Measurements from ENCODE around the gene MRPL52. TPM values are rescaled to one million over a fixed set of nuclear protein-coding genes. Genes with fewer than 3 reads are reported as not detected.
A peak's percentile ranks its signal among the peaks of the same experiment; 100 is the strongest.
"Not testable (repeated sequence)": the region's sequence is repeated elsewhere in the genome, so short reads cannot be mapped to it uniquely, and the experiment has no call there.

Gene MRPL52
- total and polyA plus RNA-seq, 9 donors: 54.3 to 85.8 (median 67.1) TPM

DNA sequence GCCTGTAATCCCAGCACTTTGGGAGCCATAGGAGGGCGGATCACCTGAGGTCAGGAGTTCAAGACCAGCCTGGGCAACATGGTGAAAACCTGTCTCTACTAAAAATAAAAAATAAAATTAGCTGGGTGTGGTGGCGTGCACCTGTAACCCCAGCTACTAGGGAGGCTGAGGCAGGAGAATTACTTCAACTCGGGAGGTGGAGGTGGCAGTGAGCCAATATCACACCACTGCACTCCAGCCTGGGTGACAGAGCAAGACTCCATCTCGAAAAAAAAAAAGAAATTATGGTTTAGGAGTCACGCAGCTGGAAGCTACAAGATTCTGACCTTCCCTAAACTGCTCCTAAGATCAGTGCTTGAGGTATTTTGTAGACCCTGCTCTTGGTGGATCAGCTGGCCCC lies 36.1 kb upstream of the MRPL52 start:
- H3K36me3 ChIP-seq (ENCODE audit: control insufficient read depth, insufficient read depth, low read length); H3K9me3 ChIP-seq (replicated peaks; ENCODE audit: control insufficient read depth, low read depth, low read length); H3K27ac ChIP-seq (ENCODE audit: low read length); H3K4me3 ChIP-seq (ENCODE audit: low read length); H3K27me3 ChIP-seq (ENCODE audit: control insufficient read depth, insufficient read depth, low read length); DNase-seq; H3K4me1 ChIP-seq (ENCODE audit: control insufficient read depth, insufficient read depth, low read length): not testable (repeated sequence)
- no CpG with 5 or more reads among the region's 5 CpGs for WGBS (ENCODE audit: insufficient coverage)

DNA sequence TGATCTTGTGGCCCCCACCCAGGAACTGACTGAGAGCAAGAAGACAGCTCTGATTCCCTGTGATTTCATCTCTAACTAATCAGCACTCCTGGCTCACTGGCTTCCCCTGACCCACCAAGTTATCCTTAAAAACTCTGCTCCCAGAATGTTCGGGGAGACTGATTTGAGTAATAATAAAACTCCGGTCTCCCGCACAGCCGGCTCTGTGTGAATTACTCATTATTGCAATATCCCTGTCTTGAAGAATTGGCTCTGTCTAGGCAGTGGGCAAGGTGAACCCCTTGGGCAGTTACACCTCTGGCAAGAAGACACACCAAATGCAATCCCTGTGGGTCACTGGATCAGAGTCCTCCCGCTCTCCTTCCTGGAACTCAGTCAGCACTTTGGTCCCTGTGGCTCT lies 35.7 kb upstream of the MRPL52 start:
- Histone ChIP-seq H3K27ac (ENCODE audit: low read length) (no peak overlapping the region), H3K27me3 (ENCODE audit: control insufficient read depth, insufficient read depth, low read length) (peaks cover 2% of the 10 kb centered on the region), H3K4me1 (ENCODE audit: control insufficient read depth, insufficient read depth, low read length) (peaks cover 3% of the 10 kb centered on the region), H3K4me3 (ENCODE audit: low read length) (no peak overlapping the region), H3K9me3 (replicated peaks; ENCODE audit: control insufficient read depth, low read depth, low read length) (no peaks in the 10 kb centered on the region), H3K36me3 (ENCODE audit: control insufficient read depth, insufficient read depth, low read length) (no peaks in the 10 kb centered on the region)
- DNase-seq: no peak
- WGBS (ENCODE audit: insufficient coverage): 57% methylated on average over 1 of the region's 5 CpGs

DNA sequence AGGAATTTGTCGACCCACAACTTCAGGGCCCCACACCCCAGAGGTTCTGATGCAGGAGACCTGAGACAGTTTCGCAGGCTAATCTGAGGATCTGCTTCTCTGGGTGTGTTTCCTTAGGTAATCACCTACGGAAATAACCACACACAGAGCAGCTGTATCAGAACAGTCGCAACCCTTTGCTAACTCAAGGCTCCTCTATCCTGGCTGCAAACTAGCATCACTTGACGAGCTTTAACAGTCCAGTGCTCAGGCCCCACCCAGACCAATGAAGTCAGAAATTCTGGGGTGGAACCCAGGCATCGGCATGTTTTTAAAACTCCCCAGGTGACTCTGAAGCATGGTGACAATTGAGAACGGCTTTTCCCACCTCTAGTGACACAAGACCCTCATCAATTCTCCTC lies 35.1 kb upstream of the MRPL52 start:
- Histone ChIP-seq H3K27me3 (ENCODE audit: control insufficient read depth, insufficient read depth, low read length) (peaks cover 2% of the 10 kb centered on the region), H3K27ac (ENCODE audit: low read length) (no peak overlapping the region), H3K9me3 (replicated peaks; ENCODE audit: control insufficient read depth, low read depth, low read length) (no peaks in the 10 kb centered on the region), H3K36me3 (ENCODE audit: control insufficient read depth, insufficient read depth, low read length) (no peaks in the 10 kb centered on the region), H3K4me3 (ENCODE audit: low read length) (no peak overlapping the region), H3K4me1 (ENCODE audit: control insufficient read depth, insufficient read depth, low read length) (peaks cover 3% of the 10 kb centered on the region)
- no peak for DNase-seq
- WGBS (ENCODE audit: insufficient coverage): 75% methylated on average over 6 of the region's 7 CpGs

DNA sequence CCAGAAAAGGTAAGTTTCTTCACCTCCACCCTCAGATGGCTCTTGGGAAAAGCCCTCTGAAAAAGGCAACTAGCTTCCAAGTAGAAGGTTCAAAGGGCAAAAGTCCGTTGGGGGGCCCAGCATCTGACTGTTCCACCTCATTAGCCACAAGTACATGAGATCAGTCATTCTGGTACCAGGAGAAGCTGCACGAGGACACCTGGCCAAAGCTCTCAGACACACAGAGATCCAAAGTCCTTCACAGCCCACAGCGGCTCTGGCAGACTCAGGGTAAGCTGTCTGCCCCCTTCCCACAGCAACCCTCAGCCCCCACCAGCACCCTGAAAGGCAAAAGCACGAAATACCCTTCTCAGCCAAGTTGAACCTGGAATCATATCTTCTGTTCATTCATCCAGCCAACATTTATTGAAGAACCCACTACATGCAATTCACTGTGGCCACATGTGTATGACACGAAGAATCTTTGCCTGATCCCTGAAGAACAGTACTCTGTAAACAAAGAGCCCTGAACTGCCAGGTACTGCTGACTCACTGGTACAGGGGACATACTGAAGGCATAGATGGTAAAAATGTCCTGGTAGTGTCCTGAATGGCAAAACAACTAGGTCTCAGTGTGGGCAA lies 33.5 kb upstream of the MRPL52 start:
- peaks cover 2% of the 10 kb centered on the region for H3K27me3 ChIP-seq (ENCODE audit: control insufficient read depth, insufficient read depth, low read length)
- no peak overlapping the region for H3K27ac ChIP-seq (ENCODE audit: low read length)
- no peaks in the 10 kb centered on the region for H3K9me3 ChIP-seq (replicated peaks; ENCODE audit: control insufficient read depth, low read depth, low read length)
- no peak for DNase-seq
- H3K4me3 ChIP-seq (ENCODE audit: low read length): no peak overlapping the region
- H3K36me3 ChIP-seq (ENCODE audit: control insufficient read depth, insufficient read depth, low read length): no peaks in the 10 kb centered on the region
- WGBS (ENCODE audit: insufficient coverage): 35% methylated on average over 2 of the region's 5 CpGs
- H3K4me1 ChIP-seq (ENCODE audit: control insufficient read depth, insufficient read depth, low read length): peaks cover 3% of the 10 kb centered on the region

DNA sequence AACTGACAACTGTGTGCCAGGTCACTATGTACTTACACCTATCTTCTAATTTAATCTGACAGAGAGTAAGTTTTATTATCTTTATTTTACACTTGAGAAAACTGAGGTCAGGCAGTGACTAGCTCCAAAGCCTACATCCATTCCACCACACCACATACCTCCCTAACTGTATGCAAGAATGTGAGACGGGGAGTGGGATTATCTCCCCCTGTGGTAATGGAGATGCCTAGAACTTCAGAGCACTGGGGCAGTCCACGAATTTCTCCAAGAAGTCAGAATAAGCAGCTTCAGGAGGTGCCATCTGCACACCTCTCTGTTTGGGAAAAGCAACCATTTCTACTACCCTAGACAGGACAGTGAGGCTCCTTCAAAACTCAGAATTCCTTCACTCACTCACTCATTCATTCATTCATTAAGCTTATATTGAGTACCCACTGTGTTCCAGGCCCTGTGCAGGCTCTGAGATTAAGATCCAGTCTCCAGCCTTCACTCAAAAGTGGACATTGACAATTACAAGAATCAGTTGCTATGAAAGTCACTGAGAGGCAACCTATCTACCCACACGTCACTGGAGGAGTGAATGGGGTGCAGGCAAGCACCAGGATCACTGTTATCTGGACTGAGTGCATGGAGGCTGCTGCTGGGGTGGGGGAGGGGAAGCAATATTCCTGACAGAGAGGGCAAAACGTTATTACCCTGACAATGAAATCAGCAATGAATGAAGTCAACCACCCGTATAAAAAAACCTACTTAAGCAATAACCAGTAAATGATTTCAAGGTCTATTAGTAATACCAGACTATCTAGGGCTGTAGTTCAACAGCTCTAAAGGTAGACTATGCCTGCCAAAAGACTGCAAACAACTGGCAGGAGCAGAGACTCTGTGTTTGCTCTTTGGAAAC lies 32.4 kb upstream of the MRPL52 start:
- H3K9me3 ChIP-seq (replicated peaks; ENCODE audit: control insufficient read depth, low read depth, low read length): no peaks in the 10 kb centered on the region
- WGBS (ENCODE audit: insufficient coverage): 80% methylated on average over 1 of the region's 5 CpGs
- H3K27me3 ChIP-seq (ENCODE audit: control insufficient read depth, insufficient read depth, low read length): peaks cover 2% of the 10 kb centered on the region
- no peak overlapping the region for H3K4me3 ChIP-seq (ENCODE audit: low read length)
- H3K27ac ChIP-seq (ENCODE audit: low read length): no peak overlapping the region
- no peaks in the 10 kb centered on the region for H3K36me3 ChIP-seq (ENCODE audit: control insufficient read depth, insufficient read depth, low read length)
- DNase-seq: no peak
- no peaks in the 10 kb centered on the region for H3K4me1 ChIP-seq (ENCODE audit: control insufficient read depth, insufficient read depth, low read length)

DNA sequence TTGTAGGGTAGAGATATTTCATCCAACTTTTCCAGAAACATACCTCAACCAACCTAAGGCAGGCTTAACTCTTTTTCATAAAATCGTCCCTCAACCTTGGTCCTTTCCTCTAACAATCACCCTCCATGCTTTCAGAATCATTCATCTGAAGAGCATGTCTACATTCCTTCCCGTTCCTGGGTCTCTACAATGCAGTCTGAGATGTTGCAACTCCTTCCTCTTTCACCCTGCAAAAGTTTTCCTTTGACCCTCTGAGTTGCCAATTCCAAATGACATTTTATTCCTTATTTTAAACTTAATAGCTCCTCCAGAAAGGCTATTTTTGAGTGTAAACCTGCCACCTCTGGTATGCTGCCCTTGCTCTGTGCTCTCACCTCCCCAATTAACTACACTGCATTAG lies 31.2 kb upstream of the MRPL52 start:
- 69% methylated on average over 2 of the region's 2 CpGs for WGBS (ENCODE audit: insufficient coverage)
- Histone ChIP-seq H3K36me3 (ENCODE audit: control insufficient read depth, insufficient read depth, low read length) (no peaks in the 10 kb centered on the region), H3K27me3 (ENCODE audit: control insufficient read depth, insufficient read depth, low read length) (peaks cover 2% of the 10 kb centered on the region), H3K27ac (ENCODE audit: low read length) (no peak overlapping the region), H3K4me3 (ENCODE audit: low read length) (no peak overlapping the region), H3K4me1 (ENCODE audit: control insufficient read depth, insufficient read depth, low read length) (no peaks in the 10 kb centered on the region), H3K9me3 (replicated peaks; ENCODE audit: control insufficient read depth, low read depth, low read length) (no peaks in the 10 kb centered on the region)
- DNase-seq: peak; percentile 36

DNA sequence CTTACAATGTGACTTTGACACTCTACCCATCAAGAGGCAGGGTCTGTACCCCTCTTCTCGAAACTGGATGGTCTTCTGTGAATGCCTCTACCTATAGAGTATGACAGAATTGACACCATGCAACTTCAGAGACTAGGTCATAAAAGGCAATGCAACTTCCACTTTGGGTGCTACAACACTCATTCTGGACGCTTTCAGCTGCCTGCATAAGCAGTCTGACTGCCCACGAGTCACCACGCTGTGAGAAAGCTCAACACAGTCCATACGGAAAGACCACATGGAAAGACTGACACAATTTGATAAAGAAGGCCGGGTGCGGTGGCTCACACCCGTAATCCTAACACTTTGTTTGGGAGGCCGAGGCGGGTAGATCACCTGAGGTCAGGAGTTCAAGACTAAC lies 29.3 kb upstream of the MRPL52 start:
- H3K36me3 ChIP-seq (ENCODE audit: control insufficient read depth, insufficient read depth, low read length): no peaks in the 10 kb centered on the region
- H3K27me3 ChIP-seq (ENCODE audit: control insufficient read depth, insufficient read depth, low read length): peaks cover 2% of the 10 kb centered on the region
- H3K4me1 ChIP-seq (ENCODE audit: control insufficient read depth, insufficient read depth, low read length): no peaks in the 10 kb centered on the region

DNA sequence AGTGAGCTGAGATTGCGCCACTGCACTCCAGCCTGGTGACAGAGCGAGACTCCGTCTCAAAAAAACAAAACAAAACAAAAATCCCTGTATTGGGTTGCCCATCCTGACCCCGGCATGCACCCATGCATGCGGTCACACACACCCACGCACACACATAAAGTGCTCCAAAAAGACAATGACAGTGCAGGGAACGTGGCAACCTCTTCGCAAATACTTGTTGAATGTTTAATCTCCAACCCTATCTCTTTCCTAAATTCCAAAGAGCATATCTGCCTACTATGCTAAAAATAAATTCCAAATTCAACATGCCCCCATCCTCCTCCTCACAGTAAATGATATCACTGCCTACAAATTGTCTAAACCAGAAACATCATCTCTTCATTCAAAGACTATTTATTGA lies 28.0 kb upstream of the MRPL52 start:
- no peaks in the 10 kb centered on the region for H3K9me3 ChIP-seq (replicated peaks; ENCODE audit: control insufficient read depth, low read depth, low read length)
- H3K36me3 ChIP-seq (ENCODE audit: control insufficient read depth, insufficient read depth, low read length): no peaks in the 10 kb centered on the region
- no peak overlapping the region for H3K4me3 ChIP-seq (ENCODE audit: low read length)
- 77% methylated on average over 6 of the region's 8 CpGs for WGBS (ENCODE audit: insufficient coverage)
- DNase-seq: no peak
- no peaks in the 10 kb centered on the region for H3K4me1 ChIP-seq (ENCODE audit: control insufficient read depth, insufficient read depth, low read length)
- no peaks in the 10 kb centered on the region for H3K27me3 ChIP-seq (ENCODE audit: control insufficient read depth, insufficient read depth, low read length)
- no peak overlapping the region for H3K27ac ChIP-seq (ENCODE audit: low read length)

More for the DNA sequence above, 29.3 kb upstream of the MRPL52 start:
- H3K9me3 ChIP-seq (replicated peaks; ENCODE audit: control insufficient read depth, low read depth, low read length): no peaks in the 10 kb centered on the region
- DNase-seq: peak; percentile 25
- no peak overlapping the region for H3K27ac ChIP-seq (ENCODE audit: low read length)
- 86% methylated on average over 7 of the region's 10 CpGs for whole genome bisulfite sequencing (ENCODE audit: insufficient coverage)
- no peak overlapping the region for H3K4me3 ChIP-seq (ENCODE audit: low read length)

DNA sequence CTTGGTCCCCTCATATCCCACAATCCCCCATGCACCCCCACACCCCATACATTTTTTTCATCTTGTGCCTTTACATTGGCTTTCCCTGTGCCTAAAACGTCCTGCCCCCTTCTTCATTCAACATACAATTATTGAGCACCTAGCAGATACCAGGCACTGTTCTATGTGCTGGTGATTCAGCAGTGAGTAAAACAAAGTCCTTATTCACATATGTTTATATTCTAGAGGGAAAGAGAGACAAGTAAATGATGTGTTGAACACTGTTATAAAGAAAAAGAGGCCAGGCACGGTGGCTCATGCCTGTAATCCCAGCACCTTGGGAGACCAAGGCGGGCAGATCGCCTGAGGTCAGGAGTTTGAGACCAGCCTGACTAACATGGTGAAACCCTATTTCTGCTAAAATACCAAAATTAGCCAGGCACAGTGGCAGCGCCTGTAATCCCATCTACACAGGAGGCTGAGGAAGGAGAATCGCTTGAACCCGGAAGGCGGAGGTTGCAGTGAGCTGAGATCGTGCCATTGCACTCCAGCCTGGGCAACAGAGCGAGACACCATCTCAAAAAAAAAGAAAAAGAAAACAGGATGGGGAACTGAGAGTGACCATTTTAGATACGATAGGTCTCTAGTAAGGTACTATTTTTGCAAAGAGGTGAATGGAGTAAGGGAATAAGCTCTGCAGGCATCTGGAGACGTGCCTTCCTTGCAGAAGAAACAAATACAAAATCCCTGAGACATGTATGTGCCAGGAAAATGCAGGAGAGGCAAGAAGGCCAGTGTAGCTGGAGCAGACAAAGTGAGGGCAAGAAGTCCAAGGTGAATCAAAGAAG lies 26.6 kb upstream of the MRPL52 start:
- no peak for DNase-seq
- Histone ChIP-seq H3K4me1 (ENCODE audit: control insufficient read depth, insufficient read depth, low read length) (no peaks in the 10 kb centered on the region), H3K27ac (ENCODE audit: low read length) (no peak overlapping the region), H3K4me3 (ENCODE audit: low read length) (no peak overlapping the region), H3K36me3 (ENCODE audit: control insufficient read depth, insufficient read depth, low read length) (no peaks in the 10 kb centered on the region), H3K27me3 (ENCODE audit: control insufficient read depth, insufficient read depth, low read length) (no peaks in the 10 kb centered on the region), H3K9me3 (replicated peaks; ENCODE audit: control insufficient read depth, low read depth, low read length) (no peaks in the 10 kb centered on the region)
- WGBS (ENCODE audit: insufficient coverage): 85% methylated on average over 7 of the region's 12 CpGs

DNA sequence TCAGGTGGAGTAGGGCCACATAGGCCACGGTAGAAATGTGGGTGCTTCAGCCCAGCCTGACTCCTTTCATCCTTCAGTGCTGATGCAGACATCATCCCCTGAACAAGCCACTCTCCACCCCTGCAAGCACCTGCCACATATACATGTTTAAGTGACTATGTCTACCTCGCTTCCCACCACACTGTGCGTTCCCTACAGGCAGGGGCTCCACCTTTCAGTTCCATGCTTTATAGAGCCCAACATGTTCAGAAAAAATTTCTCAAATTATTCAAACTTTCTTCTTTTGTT lies 26.1 kb upstream of the MRPL52 start:
- Histone ChIP-seq H3K4me3 (ENCODE audit: low read length) (no peak overlapping the region), H3K27me3 (ENCODE audit: control insufficient read depth, insufficient read depth, low read length) (no peaks in the 10 kb centered on the region), H3K36me3 (ENCODE audit: control insufficient read depth, insufficient read depth, low read length) (no peaks in the 10 kb centered on the region), H3K27ac (ENCODE audit: low read length) (no peak overlapping the region), H3K9me3 (replicated peaks; ENCODE audit: control insufficient read depth, low read depth, low read length) (no peaks in the 10 kb centered on the region), H3K4me1 (ENCODE audit: control insufficient read depth, insufficient read depth, low read length) (no peaks in the 10 kb centered on the region)
- 100% methylated on average over 2 of the region's 3 CpGs for WGBS (ENCODE audit: insufficient coverage)
- no peak for DNase-seq
